Measurements from ENCODE around the gene GAS7.

GAS7 gene

DNA sequence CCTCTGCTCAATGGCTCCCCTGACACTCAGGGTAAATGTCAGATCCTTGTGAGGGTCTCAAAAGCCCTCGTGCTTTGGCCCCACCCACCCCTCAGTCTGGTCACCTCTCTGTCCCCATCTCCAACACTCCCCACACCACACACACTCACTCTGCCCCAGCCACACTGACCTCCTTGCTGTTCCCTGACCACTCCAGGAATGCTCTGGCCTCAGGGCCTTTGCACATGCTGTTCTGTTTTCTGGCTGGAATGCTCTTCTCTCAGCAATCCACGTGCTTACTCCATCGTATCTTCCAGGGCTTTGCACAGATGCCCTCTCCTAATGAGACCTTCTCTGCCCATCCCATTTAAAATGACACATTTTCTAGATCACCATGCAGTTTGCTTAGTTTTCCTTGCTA, 28.2 kb downstream of the GAS7 start:
- DNase-seq, result no peak

DNA sequence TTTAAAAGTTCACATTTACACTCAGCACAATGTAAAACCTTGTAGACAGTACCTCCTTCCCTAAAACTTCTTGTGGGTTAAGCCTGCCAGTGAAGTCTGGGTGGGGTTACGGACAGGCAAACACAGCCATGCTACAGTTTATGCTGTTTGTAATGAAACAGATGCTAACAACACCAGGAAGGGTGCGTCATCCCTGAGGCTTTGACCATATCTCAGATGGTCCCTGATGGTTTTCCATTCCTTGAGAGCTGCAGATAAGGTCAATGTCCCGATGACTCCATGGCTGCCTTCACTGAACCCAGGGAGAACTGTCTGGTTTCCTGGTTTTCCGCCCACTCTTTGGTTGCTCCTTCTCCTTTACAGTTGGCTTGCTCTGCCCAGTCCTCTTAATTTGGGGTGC, 29.1 kb downstream of the GAS7 start:
- DNase-seq, result no peak

DNA sequence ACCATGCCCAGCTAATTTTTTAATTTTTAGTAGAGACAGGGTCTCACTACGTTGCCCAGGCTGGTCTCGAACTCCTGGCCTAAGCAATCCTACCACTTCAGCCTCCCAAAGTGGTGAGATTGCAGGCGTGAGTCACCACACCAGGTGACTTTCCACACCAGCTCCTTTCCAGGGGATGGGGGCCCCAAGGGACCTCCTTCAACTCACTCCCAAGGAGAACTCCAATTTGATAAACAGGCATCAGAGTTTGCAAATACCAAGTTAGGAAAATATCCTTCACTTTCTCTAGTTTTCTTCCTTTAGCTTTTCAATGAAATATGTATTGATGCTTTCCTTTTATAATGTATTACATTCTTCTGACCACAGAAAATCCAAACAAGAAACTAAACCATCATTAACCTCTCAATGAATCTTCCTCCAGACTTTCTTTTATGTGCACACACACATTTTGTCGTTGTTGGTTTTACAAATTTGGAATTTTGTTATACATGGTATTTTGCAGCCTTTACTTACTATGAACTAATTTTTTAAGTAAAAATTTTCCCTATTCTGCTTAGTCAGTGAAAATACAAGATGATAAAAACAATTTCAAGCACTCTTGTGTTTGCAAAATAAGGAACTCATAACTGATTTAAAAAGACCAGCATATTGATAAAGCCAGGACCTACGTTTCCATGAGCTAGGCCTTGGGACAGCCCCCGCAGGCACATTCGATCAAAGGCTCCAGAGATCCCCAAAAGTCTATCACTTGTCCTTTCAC, 32.0 kb downstream of the GAS7 start:
- DNase-seq, result no peak

GRCh38 chr17:10162096-10162495, 36.3 kb downstream of the GAS7 start:
- no peak for DNase-seq

GRCh38 chr17:10161386-10161785, 37.0 kb downstream of the GAS7 start:
- DNase-seq, result no peak

- no peak for DNase-seq
Measured at GRCh38 chr17:10156948-10157607, 41.3 kb downstream of the GAS7 start.

DNA sequence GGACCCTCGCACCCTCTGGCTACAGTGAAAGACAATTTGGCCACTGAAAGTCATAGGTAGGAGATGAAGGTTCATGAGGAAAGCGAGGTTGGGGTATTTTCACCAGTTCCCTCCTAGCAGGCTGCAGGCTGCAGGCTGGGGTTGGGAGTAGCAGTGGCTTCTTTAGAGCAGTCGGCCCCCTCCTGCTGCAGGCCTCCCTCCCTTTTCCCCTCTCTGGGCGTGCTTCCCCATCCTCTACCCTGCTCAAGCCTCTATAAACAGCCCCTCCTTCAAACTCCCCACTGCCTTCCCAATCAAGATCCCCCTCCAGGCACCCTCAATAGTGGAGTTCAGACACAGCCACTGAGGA, 41.8 kb downstream of the GAS7 start:
- no peak for DNase-seq

DNA sequence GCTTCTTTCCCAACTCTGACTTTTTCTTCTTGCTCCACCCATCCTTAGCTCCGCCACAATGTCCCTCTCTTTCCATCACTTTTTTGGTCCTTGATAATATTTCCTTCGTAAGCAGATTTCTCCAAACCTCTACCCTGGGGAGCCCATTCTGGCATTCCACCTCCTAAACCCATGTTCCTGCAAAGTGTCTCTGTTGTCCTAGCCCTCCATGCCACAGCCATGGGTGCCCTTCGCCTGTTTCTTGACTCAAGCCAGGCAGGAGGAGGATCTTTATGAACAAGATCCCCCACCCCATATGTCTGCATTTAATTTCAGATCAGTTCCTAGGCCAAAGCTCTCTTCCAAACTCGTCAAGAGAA, 42.4 kb downstream of the GAS7 start:
- no peak for DNase-seq

DNA sequence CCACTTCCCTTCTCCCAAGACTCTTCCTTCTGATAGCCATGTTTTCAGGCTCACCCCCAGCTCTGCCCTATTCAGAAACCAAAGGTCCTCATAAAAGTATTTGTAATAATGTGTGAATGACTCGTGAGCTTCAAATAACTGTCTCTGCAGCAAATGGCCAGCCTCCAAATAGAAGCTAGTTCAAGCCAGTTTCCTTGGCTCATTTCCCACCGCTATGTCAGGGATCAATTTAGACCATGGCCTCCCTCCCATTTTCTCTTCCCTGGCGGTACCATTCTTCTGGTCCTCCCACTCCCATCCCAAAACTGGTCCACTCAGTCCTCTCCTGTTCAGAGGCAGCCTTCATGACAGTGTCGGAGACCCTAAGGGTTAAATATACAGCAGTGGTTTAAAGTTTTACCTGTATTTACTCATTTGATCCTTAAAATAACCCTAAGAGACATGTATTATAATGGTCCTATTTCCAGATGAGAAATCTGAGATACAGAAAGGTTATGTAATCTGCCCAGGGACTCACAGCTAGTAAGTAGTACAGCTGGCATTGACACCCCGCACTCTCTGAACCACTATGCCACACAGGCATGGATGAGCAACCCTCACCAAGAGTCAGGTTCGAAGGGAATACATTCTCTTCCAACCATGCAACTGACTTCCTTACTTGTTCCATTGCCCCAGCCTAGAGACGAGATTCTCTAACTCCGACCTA, 42.9 kb downstream of the GAS7 start:
- no peak for DNase-seq

GRCh38 chr17:10151667-10152496, 46.5 kb downstream of the GAS7 start:
- no peak for DNase-seq

DNA sequence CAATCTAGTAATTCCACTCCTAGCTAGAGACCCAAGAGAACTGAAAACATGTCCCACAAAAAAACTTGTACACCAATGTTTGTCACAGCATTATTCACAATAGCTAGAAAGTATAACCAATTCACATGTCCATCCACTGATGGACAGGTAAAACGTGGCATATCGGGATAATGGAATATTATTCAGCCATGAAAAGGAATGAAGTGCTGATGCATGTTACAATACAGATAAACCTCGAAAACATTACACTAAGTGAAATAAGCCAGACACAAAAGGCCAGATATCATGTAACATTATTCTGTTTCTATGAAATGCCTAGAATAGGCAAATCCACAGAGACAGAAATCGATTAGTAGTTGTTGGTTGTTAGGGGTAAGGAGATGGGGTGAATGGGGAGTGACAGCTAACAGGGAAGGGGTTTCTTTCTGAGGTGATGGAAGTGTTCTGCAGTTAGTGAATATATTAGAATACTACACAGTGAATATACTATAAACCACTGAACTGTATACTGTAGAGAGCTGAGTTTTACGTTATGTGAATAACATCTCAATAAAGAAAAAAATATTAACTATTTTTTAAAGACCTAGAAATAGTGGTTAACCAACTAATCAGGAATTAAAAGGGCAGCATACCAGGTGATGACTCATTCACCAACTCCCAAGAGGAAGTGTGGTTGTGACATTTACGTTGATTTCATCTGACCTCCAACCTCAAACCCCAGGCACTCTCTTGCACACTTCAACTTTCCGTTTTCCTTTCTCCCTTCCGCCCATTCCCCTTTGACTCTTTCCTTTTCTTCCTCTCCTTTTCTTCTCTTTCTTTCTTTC, 48.6 kb downstream of the GAS7 start:
- DNase-seq, result no peak

DNA sequence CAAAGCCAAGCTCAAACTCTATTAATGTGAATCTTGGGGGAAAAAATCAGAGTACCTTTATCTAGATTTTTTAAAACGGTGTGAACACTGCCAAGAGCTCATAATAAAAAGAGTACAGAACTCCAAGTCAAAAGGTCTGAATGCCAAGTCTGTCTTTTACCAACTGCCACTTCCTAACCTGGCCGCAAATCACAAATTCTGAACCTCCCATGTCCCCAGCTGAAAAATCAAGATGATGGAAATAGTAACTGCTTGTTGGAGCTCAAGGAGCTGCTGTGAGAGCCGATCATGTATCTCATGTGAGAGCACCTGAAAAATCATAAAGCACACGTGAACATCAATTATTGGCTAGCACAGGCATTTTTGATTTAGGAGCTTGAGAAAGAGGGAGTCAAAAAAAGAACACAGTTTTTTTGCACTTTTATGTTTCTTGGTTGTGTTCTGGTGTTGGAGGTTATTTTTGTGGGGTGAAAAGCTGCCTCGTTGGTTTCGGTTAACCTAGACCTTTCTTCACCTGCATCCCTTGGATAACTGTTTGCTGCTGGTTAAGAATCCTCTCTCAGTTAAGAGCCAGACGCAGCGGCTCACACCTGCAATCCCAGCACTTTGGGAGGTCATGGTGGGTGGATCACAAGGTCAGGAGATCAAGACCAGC, 50.5 kb downstream of the GAS7 start:
- no peak for DNase-seq

DNA sequence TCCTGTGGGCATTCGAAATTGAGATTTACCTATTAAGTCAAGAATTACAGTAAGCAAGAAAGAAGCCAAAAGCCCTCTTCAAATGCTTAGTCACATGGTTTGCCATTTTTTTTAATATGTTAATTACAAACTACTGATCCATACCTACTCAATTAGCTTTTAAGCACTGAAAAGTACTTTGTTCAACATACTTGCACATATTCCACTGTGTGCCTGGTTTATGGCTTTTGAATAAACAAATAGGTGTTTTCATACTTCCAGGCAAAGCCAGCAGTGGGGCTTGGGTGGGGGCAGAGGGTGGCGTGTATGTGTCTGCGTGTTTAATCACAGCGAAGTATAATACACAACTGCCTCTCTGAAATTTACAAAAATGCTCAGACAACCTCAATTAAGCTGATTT, 51.4 kb downstream of the GAS7 start:
- peak; percentile 71 for DNase-seq

DNA sequence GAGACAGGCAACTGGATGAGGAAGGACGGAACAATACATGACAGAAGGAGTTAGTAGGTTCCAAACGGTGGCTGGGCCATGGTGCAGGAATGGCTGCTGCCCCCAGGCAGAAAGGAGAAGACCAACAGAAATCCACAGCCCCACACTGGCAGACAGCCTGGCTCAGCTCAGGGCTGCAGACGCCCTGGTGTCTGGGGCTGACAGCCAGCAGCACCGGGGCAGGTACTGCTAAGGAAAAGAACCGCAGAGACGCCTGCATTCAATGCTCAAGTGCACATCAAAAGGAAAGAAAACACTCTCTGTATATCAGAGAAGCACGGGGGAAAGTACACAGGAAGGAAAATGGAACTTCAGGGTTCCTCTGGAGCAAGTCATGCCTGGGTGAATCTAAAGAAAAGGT, 53.4 kb downstream of the GAS7 start:
- no peak for DNase-seq

- DNase-seq, result no peak
Measured at GRCh38 chr17:10144456-10144855, 54.0 kb downstream of the GAS7 start.

GRCh38 chr17:10141436-10141835, 57.0 kb downstream of the GAS7 start:
- no peak for DNase-seq

DNA sequence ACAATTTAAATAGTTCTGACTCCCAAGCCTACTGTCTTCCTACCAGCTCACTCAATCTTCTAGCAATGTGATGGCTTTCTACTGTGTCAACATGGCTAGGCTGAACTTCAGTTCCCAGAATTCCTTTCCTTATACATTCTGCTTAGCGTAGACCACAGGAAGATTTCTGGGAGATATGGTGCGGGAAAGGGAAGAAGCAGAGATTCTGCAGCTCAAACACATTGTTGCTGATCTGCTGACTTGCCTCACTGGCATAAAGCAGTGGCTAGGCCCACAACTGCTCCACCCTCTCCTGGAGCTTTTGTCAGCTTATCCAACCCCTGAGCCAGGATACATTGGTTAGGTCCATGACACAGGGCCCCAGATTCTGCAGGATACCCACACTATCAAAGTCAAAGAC, 58.8 kb downstream of the GAS7 start:
- DNase-seq, result no peak

DNA sequence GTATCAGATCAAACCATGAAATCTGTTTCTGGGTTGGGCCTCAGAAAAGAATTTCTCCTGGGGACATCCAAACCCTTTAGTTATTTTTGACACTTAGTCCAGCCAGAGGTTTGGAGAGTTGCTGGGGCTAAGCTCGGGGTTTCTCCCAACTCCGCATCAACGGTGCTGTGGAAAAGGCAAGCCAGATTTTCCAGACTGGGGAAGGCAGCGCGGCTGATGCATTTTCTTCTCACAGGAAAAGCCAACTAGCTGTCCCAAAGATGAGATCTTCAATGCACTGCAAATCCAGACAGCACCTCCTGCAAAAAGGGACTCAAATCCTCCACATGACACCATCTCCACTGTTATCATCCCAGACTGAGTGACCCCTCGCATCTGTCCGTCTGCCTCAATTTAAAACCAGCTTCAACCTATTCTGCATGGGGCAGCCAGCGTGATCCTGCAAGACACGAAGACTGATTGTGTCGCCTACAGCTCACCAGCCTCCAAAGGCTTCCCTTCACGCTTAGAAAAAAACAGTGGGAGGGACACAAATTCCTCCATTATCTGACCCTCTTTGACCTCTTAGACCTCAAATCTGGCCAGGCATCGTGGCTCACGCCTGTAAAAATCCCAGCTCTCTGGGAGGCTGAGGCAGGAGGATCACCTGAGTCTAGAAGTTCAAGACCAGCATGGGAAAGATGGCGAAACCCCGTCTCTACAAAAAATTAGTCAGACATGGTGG, 62.0 kb downstream of the GAS7 start:
- DNase-seq, result no peak

- DNase-seq, result no peak
Measured at GRCh38 chr17:10135539-10136257, 62.7 kb downstream of the GAS7 start.

- peak; percentile 28 for DNase-seq
Measured at GRCh38 chr17:10130677-10131076, 67.7 kb downstream of the GAS7 start.

DNA sequence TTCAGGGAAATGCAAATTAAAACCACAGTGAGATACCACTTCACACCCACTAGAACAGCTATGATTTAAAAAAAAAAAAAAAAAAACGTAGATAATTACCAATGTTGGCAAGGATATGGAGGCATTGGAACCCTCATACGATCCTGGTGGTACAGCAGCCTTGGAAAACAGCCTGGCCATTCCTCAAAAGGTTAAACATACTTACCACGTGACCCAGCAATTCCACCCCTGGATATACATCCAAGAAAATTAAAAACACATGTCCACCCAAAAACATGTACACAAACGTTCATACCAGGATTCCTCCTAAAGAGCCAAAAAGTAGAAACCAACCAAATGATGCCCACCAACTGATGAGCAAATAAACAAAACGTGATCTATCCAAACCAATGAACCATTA, 68.1 kb downstream of the GAS7 start:
- DNase-seq, result no peak
